KMS-11 (cell line): Measurements from ENCODE around the gene PLXDC2.
"Not testable (repeated sequence)": the region's sequence is repeated elsewhere in the genome, so short reads cannot be mapped to it uniquely, and the experiment has no call there.

Experiments used
- H2AFZ ChIP-seq: fragments of 200-600 bp; sonication (generic); 2 replicates; pipeline ENCODE4 v1.6.1; 2016; ENCODE audit warnings: antibody characterized with exemption, mixed run types, low read depth
- H3K27ac ChIP-seq: fragments of 200-600 bp; sonication (generic); 2 replicates; pipeline ENCODE4 v1.6.1; 2016; ENCODE audit warnings: mild to moderate bottlenecking, mixed run types
- H3K27me3 ChIP-seq: fragments of 200-600 bp; sonication (generic); 2 replicates; pipeline ENCODE4 v1.6.1; 2017; ENCODE audit warnings: mild to moderate bottlenecking, low read depth, mixed run types, moderate library complexity; ENCODE audit not compliant: insufficient read depth
- H3K36me3 ChIP-seq: fragments of 200-600 bp; sonication (generic); 2 replicates; pipeline ENCODE4 v1.6.1; 2017; ENCODE audit warnings: mild to moderate bottlenecking, mixed run types; ENCODE audit not compliant: insufficient read depth
- H3K4me1 ChIP-seq: fragments of 200-600 bp; sonication (generic); 2 replicates; pipeline ENCODE4 v1.6.1; 2016; ENCODE audit warnings: mild to moderate bottlenecking, low read depth, mixed run types; ENCODE audit not compliant: poor library complexity, severe bottlenecking
- H3K4me2 ChIP-seq: fragments of 200-600 bp; sonication (generic); 2 replicates; pipeline ENCODE4 v1.7.0; 2016; ENCODE audit warnings: mild to moderate bottlenecking, mixed run types
- H3K4me3 ChIP-seq: fragments of 200-600 bp; sonication (generic); IDR thresholded peaks from 2 replicates; pipeline ENCODE4 v1.6.1; 2017; ENCODE audit warnings: low read depth, low read length, mixed read lengths; ENCODE audit not compliant: insufficient read depth
- H3K79me2 ChIP-seq: fragments of 200-600 bp; sonication (generic); 2 replicates; pipeline ENCODE4 v1.6.1; 2016; ENCODE audit warnings: low read depth, mixed run types; ENCODE audit not compliant: insufficient read depth
- H3K9ac ChIP-seq: fragments of 200-600 bp; sonication (generic); 2 replicates; pipeline ENCODE4 v1.6.1; 2016; ENCODE audit warnings: mild to moderate bottlenecking, mixed run types
- H4K20me1 ChIP-seq: fragments of 200-600 bp; sonication (generic); 2 replicates; pipeline ENCODE4 v1.6.1; 2016; ENCODE audit warnings: mild to moderate bottlenecking, mixed run types; ENCODE audit not compliant: insufficient read depth
- TF ChIP-seq, protein P1 (sequence below): fragments of 200-600 bp; sonication (generic); conservative IDR thresholded peaks from 2 replicates; pipeline ENCODE4 v1.6.1; 2017; ENCODE audit warnings: low read depth, mild to moderate bottlenecking, antibody characterized with exemption, low read length, moderate library complexity, mixed read lengths

Gene PLXDC2

DNA sequence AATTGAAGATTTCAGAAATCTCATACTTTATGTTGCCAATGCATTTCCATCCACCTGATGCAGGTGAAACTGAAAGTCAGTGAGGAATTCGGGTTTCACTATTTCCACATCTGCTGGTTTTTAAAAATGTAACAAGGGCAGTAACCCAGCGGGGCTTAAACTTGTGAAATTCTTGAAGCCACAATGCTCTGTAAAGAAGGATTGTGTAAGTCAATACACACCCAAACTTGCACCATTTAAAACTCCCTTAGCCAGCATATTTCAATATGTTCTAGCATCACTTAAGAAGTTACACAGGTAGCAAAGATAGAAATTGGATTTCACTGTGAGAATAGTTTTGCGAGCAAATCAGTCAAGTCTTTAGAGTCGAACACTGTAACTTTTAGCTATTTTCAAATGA lies 386.1 kb downstream of the PLXDC2 start:
- Histone ChIP-seq H3K36me3 (no peaks in the 10 kb centered on the region), H3K4me2 (peak overlapping the region; percentile 2; the same call in 1 of the 2 replicates), H3K4me3 (no peak overlapping the region), H3K27me3 (no peaks in the 10 kb centered on the region), H3K27ac (no peak overlapping the region), H2AFZ (no peak overlapping the region), H3K4me1 (peaks cover 23% of the 10 kb centered on the region), H3K79me2 (no peaks in the 10 kb centered on the region), H4K20me1 (no peaks in the 10 kb centered on the region), H3K9ac (no peak overlapping the region)
- TF ChIP-seq, protein P1, sequence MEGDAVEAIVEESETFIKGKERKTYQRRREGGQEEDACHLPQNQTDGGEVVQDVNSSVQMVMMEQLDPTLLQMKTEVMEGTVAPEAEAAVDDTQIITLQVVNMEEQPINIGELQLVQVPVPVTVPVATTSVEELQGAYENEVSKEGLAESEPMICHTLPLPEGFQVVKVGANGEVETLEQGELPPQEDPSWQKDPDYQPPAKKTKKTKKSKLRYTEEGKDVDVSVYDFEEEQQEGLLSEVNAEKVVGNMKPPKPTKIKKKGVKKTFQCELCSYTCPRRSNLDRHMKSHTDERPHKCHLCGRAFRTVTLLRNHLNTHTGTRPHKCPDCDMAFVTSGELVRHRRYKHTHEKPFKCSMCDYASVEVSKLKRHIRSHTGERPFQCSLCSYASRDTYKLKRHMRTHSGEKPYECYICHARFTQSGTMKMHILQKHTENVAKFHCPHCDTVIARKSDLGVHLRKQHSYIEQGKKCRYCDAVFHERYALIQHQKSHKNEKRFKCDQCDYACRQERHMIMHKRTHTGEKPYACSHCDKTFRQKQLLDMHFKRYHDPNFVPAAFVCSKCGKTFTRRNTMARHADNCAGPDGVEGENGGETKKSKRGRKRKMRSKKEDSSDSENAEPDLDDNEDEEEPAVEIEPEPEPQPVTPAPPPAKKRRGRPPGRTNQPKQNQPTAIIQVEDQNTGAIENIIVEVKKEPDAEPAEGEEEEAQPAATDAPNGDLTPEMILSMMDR, result no peak

DNA sequence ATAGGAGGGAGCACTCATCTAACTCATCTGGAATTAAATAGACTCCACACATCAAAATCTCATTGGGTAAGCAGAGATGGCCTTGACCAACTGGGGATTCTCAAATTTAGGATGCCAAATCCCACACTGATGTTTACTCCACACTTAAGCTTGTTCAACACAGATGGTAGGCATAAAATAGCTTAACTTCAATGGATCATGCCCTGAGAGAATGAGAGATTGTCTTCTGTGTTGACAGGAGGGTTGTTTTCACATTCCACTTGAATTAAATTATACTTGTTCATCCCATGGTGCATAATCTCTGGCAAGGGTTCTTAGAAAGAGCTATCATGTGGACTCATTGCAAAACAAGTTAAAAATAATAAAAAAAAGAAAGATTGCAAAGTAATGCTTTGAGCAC lies 391.4 kb downstream of the PLXDC2 start:
- H4K20me1 ChIP-seq, result no peaks in the 10 kb centered on the region
- H3K4me2 ChIP-seq, result no peak overlapping the region
- H3K4me1 ChIP-seq, result peaks cover 11% of the 10 kb centered on the region
- H3K79me2 ChIP-seq, result no peaks in the 10 kb centered on the region
- no peaks in the 10 kb centered on the region for H3K36me3 ChIP-seq
- H3K9ac ChIP-seq, result no peak overlapping the region
- no peak overlapping the region for H2AFZ ChIP-seq
- H3K27ac ChIP-seq, result no peak overlapping the region
- no peak overlapping the region for H3K4me3 ChIP-seq
- TF ChIP-seq, protein P1, result no peak
- no peaks in the 10 kb centered on the region for H3K27me3 ChIP-seq

DNA sequence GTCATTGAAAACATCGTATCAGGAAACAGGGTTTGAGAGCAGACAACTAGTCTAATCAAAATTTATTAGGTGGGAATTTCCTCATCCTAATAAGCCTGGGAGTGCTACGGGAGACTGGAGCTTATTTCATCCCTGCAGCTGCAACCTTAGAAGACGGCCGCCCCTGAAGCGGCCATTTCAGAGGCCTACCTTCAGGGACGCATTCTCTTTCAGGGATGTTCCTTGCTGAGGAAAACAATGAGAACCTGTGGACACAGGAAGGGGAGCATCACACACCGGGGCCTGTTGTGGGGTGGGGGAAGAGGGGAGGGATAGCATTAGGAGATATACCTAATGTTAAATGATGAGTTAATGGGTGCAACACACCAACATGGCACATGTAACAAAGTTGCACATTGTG lies 392.9 kb downstream of the PLXDC2 start:
- not testable (repeated sequence) for H3K79me2 ChIP-seq, H3K27me3 ChIP-seq, H3K27ac ChIP-seq, H3K4me2 ChIP-seq, H3K36me3 ChIP-seq, H3K9ac ChIP-seq, H3K4me3 ChIP-seq, H3K4me1 ChIP-seq, H4K20me1 ChIP-seq, H2AFZ ChIP-seq

DNA sequence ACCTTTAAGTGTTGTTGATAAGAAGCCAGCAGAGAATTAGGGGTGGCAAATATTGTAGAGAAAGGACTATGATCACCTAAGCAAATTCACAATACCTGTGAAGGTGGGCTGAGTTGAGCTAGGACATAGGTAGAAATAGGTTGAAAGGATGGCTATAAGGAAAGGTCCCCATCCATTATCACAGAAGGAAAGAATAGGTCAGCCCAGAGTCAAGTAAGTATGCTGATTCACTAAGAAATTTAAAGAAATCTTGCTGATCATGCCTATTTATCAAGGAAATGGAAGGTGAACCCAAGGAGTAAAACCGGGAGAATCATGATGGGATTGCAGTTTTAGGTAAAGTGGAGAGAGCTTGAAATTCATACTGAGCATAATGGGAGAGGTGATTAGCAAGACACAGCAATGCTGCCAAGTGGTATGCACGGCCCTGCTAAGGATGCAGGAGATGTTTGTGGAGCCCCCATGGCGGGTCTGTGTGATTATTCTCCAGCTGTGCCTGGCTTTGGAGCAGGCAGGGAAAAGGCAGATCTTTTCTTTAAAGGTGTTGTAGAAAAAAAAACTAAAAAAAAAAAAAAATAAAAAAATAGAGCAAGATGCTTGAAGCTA lies 399.4 kb downstream of the PLXDC2 start:
- Histone ChIP-seq H3K36me3 (no peaks in the 10 kb centered on the region), H3K79me2 (no peaks in the 10 kb centered on the region), H3K4me1 (no peaks in the 10 kb centered on the region), H3K27ac (no peak overlapping the region), H3K4me2 (no peak overlapping the region), H2AFZ (no peak overlapping the region), H3K27me3 (no peaks in the 10 kb centered on the region), H3K9ac (no peak overlapping the region), H3K4me3 (no peak overlapping the region), H4K20me1 (no peaks in the 10 kb centered on the region)
- TF ChIP-seq, protein P1, result no peak

DNA sequence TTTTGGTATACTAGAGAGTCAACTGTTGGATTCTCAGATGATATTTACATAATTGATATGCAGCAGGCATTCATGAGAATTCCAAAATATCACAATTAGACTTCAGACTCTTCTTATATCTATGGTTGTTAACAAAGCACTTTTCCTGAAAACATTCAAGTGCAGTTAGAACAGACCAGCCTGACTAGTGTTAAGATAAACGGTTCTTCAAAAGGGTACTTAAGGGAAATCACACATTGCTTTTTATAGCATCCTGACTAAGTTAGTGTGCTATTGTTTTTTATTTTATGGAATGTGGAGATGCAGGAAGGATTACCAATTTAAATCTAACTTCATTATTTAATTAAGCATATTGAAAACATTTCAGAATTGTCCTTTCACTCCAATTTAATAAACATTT lies 405.1 kb downstream of the PLXDC2 start:
- no peak overlapping the region for H3K27ac ChIP-seq
- H3K4me1 ChIP-seq, result no peaks in the 10 kb centered on the region
- no peaks in the 10 kb centered on the region for H3K36me3 ChIP-seq
- TF ChIP-seq, protein P1, result no peak
- no peaks in the 10 kb centered on the region for H3K79me2 ChIP-seq
- H3K4me2 ChIP-seq, result no peak overlapping the region
- no peak overlapping the region for H3K4me3 ChIP-seq
- H3K27me3 ChIP-seq, result no peaks in the 10 kb centered on the region
- H2AFZ ChIP-seq, result no peak overlapping the region
- no peak overlapping the region for H3K9ac ChIP-seq
- H4K20me1 ChIP-seq, result no peaks in the 10 kb centered on the region
